Rectal smooth muscle tissue (tissue), 1 donor: ENCODE results near the gene ZBTB16.

Experiments
- H3K27ac ChIP-seq: one replicate; pipeline ENCODE4 v1.7.0; 2013; ENCODE audit warnings: low read depth, low read length, inconsistent platforms
- H3K27me3 ChIP-seq: one replicate; pipeline ENCODE4 v1.7.0; 2013; ENCODE audit warnings: low read length; ENCODE audit not compliant: control insufficient read depth, insufficient read depth
- H3K36me3 ChIP-seq: one replicate; pipeline ENCODE4 v1.7.0; 2013; ENCODE audit warnings: low read length; ENCODE audit not compliant: control insufficient read depth, insufficient read depth
- H3K4me1 ChIP-seq: one replicate; pipeline ENCODE4 v1.7.0; 2013; ENCODE audit warnings: low read length; ENCODE audit not compliant: control insufficient read depth, insufficient read depth
- H3K4me3 ChIP-seq: one replicate; pipeline ENCODE4 v1.7.0; 2013; ENCODE audit warnings: low read length
- H3K9ac ChIP-seq: one replicate; pipeline ENCODE4 v1.7.0; 2013; ENCODE audit warnings: low read length

The ZBTB16 gene

GRCh38 chr11:114166362-114166761 lies 106.9 kb downstream of the ZBTB16 start:
- Histone ChIP-seq H3K9ac (no peak overlapping the region), H3K27ac (peak overlapping the region; percentile 100), H3K36me3 (no peaks in the 10 kb centered on the region), H3K27me3 (no peaks in the 10 kb centered on the region), H3K4me1 (peaks cover 88% of the 10 kb centered on the region), H3K4me3 (no peak overlapping the region)

- Histone ChIP-seq H3K4me3 (no peak overlapping the region), H3K4me1 (peaks cover 88% of the 10 kb centered on the region), H3K27me3 (no peaks in the 10 kb centered on the region), H3K36me3 (no peaks in the 10 kb centered on the region), H3K9ac (no peak overlapping the region), H3K27ac (peak overlapping the region; percentile 100)
Measured at GRCh38 chr11:114166897-114167323, 107.4 kb downstream of the ZBTB16 start.

- Histone ChIP-seq H3K27ac (peak overlapping the region; percentile 100), H3K27me3 (no peaks in the 10 kb centered on the region), H3K4me3 (peak overlapping the region; percentile 22), H3K4me1 (peaks cover 88% of the 10 kb centered on the region), H3K9ac (no peak overlapping the region), H3K36me3 (no peaks in the 10 kb centered on the region)
Measured at GRCh38 chr11:114167355-114167754, 107.8 kb downstream of the ZBTB16 start.

- H3K27me3 ChIP-seq: no peaks in the 10 kb centered on the region
- H3K36me3 ChIP-seq: no peaks in the 10 kb centered on the region
- H3K4me1 ChIP-seq: peaks cover 91% of the 10 kb centered on the region
- H3K4me3 ChIP-seq: peak overlapping the region; percentile 29
- no peak overlapping the region for H3K9ac ChIP-seq
- H3K27ac ChIP-seq: peak overlapping the region; percentile 100
Measured at GRCh38 chr11:114167771-114168448, 108.4 kb downstream of the ZBTB16 start.

- Histone ChIP-seq H3K36me3 (no peaks in the 10 kb centered on the region), H3K4me1 (peaks cover 93% of the 10 kb centered on the region), H3K9ac (no peak overlapping the region), H3K27ac (peak overlapping the region; percentile 100), H3K27me3 (no peaks in the 10 kb centered on the region), H3K4me3 (peak overlapping the region; percentile 29)
Measured at GRCh38 chr11:114168691-114169090, 109.2 kb downstream of the ZBTB16 start.

GRCh38 chr11:114169321-114169749 lies 109.8 kb downstream of the ZBTB16 start:
- H3K4me1 ChIP-seq: peaks cover 92% of the 10 kb centered on the region
- H3K27ac ChIP-seq: peak overlapping the region; percentile 100
- no peaks in the 10 kb centered on the region for H3K36me3 ChIP-seq
- no peaks in the 10 kb centered on the region for H3K27me3 ChIP-seq
- no peak overlapping the region for H3K9ac ChIP-seq
- H3K4me3 ChIP-seq: peak overlapping the region; percentile 29

- Histone ChIP-seq H3K36me3 (no peaks in the 10 kb centered on the region), H3K9ac (no peak overlapping the region), H3K4me3 (no peak overlapping the region), H3K27me3 (no peaks in the 10 kb centered on the region), H3K4me1 (peaks cover 87% of the 10 kb centered on the region), H3K27ac (peak overlapping the region; percentile 100)
Measured at GRCh38 chr11:114169821-114170220, 110.3 kb downstream of the ZBTB16 start.

GRCh38 chr11:114170226-114170625 lies 110.7 kb downstream of the ZBTB16 start:
- Histone ChIP-seq H3K27ac (peak overlapping the region; percentile 100), H3K27me3 (no peaks in the 10 kb centered on the region), H3K9ac (no peak overlapping the region), H3K4me1 (peaks cover 83% of the 10 kb centered on the region), H3K4me3 (no peak overlapping the region), H3K36me3 (no peaks in the 10 kb centered on the region)

GRCh38 chr11:114171257-114172054 lies 111.9 kb downstream of the ZBTB16 start:
- H3K36me3 ChIP-seq: no peaks in the 10 kb centered on the region
- H3K9ac ChIP-seq: no peak overlapping the region
- no peak overlapping the region for H3K4me3 ChIP-seq
- H3K27me3 ChIP-seq: no peaks in the 10 kb centered on the region
- H3K4me1 ChIP-seq: peaks cover 80% of the 10 kb centered on the region
- H3K27ac ChIP-seq: peak overlapping the region; percentile 78

- Histone ChIP-seq H3K36me3 (no peaks in the 10 kb centered on the region), H3K9ac (no peak overlapping the region), H3K27ac (peak overlapping the region; percentile 78), H3K27me3 (no peaks in the 10 kb centered on the region), H3K4me3 (no peak overlapping the region), H3K4me1 (peaks cover 79% of the 10 kb centered on the region)
Measured at GRCh38 chr11:114172055-114172861, 112.7 kb downstream of the ZBTB16 start.

- peak overlapping the region; percentile 78 for H3K27ac ChIP-seq
- H3K36me3 ChIP-seq: no peaks in the 10 kb centered on the region
- H3K4me3 ChIP-seq: no peak overlapping the region
- H3K4me1 ChIP-seq: peaks cover 79% of the 10 kb centered on the region
- peak overlapping the region; percentile 18 for H3K9ac ChIP-seq
- no peaks in the 10 kb centered on the region for H3K27me3 ChIP-seq
Measured at GRCh38 chr11:114172871-114173444, 113.4 kb downstream of the ZBTB16 start.

- peak overlapping the region; percentile 78 for H3K27ac ChIP-seq
Measured at GRCh38 chr11:114173843-114174242, 114.3 kb downstream of the ZBTB16 start.

More at GRCh38 chr11:114173843-114174242, 114.3 kb downstream of the ZBTB16 start:
- H3K27me3 ChIP-seq: no peaks in the 10 kb centered on the region
- no peak overlapping the region for H3K9ac ChIP-seq
- no peaks in the 10 kb centered on the region for H3K36me3 ChIP-seq
- peaks cover 79% of the 10 kb centered on the region for H3K4me1 ChIP-seq
- no peak overlapping the region for H3K4me3 ChIP-seq
